GM19043 (cell line): ENCODE results near the gene TOMM70.
"Not testable (repeated sequence)": the region's sequence is repeated elsewhere in the genome, so short reads cannot be mapped to it uniquely, and the experiment has no call there.

Source experiments
- ATAC-seq: cut with Tn5 transposase; IDR thresholded peaks from one replicate; pipeline ENCODE4 v1.9.1; 2021; ENCODE audit warnings: low read depth; ENCODE audit not compliant: unreplicated experiment

TOMM70 gene

GRCh38 chr3:100368441-100368840, 32.4 kb downstream of the TOMM70 start:
- no peak for ATAC-seq

GRCh38 chr3:100366424-100366823, 34.5 kb downstream of the TOMM70 start:
- ATAC-seq = no peak

- ATAC-seq = no peak
These were observed 36.5 kb downstream of the TOMM70 start for GRCh38 chr3:100364421-100364820.

DNA sequence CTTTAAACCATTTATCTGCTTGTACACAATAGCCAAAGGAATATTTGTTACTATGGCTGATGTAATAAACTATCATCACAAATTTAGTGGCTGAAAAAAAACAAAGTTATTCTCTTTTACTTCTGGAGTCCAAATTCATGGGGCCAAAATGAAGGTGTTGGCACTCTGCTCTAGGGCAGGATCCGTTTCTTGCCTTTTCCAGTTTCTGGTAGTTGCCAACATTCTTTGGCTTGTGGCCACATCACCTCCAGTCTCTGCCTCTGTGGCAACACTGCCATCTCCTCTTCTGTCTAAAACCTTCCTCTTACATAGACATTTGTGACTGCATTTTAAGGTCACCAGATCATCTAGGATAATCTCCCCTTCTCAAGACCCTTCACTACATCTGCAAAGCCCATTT, 39.0 kb downstream of the TOMM70 start:
- ATAC-seq = no peak

- no peak for ATAC-seq
These were observed 40.0 kb downstream of the TOMM70 start for GRCh38 chr3:100360757-100361496.

DNA sequence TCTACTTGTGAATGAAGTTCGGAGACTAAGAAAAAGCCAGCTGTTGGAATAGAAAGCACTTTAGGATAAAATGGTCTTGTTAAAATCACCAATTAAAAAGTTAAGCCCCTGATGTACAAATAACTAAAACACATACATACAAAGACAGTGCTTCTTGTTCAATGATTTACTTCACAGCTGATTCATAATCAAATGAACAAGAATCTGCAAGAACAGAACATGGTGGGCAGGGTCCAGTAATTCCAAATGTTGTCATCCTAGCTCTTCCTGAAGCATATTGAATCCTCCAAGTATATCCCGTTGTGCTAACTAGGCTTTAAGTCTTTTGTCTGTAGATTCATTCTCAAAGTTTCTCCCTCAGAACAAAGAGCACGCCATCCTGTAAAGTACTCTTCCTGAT, 41.9 kb downstream of the TOMM70 start:
- ATAC-seq = no peak

GRCh38 chr3:100358413-100358812, 42.5 kb downstream of the TOMM70 start:
- ATAC-seq = no peak

DNA sequence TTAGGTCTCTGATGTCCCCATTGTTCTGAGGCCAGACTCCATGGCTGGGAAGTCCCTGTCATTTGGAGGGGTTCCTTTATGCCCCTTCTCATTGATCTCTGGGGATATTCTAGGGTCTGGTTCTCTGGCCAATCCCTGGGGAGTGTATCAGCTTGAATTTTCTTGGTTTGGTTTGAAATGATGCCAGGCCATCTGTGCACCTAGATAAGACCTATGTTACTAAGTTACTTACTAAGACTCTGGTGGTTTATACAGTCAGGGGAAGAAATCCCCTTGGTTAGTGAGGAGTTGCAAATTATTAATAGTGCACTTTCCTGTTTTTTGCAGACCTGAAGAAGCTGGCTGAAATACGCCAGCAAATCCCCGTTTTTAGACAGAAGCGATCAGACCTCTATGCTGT, 46.0 kb downstream of the TOMM70 start:
- peak; percentile 47 for ATAC-seq

DNA sequence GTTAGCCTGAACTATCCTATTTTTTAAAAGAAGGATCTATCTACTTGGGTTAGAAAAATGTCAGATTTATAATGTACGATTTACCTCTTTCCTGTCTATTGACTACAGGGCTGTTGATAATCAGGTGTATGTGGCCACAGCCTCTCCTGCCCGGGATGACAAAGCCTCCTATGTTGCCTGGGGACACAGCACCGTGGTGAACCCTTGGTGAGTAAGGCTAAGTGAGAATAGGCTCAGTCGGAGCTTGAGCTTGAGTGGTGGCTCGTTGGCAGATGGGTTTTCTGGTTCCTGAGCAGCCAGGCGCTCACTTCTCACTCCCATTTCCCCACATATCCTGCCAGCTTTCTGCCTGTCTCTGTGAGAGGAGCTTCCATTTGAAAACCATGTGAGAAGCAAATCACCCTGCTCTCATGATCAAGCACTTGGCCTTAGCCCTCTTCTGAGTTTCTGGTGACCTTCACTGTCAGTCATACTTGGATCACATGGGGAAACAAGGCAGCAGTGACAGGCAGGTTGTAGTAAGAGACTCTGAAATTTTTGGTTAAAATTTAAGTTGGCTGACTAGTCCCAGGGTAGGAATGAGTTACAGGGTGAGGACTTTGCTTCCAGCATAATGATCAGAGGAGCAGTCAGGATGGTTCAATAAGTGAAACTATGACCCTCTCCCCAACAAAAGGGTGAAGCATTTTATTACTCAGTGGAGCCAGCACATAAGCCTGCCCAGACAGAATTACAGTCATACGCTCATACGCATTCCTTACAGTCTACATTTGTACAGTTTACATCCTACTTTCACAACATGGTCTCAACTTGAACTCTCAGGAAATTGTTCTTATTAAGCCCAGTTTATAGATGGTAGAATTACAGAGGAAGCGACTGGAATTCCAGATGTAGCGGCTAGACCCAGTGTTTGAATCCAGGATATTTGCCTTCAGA, 48.3 kb downstream of the TOMM70 start:
- ATAC-seq = no peak

DNA sequence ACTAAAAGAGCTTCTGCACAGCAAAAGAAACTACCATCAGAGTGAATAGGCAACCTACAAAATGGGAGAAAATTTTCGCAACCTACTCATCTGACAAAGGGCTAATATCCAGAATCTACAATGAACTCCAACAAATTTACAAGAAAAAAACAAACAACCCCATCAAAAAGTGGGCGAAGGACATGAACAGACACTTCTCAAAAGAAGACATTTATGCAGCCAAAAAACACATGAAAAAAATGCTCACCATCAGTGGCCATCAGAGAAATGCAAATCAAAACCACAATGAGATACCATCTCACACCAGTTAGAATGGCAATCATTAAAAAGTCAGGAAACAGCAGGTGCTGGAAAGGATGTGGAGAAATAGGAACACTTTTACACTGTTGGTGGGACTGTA, 49.1 kb downstream of the TOMM70 start:
- ATAC-seq = not testable (repeated sequence)

DNA sequence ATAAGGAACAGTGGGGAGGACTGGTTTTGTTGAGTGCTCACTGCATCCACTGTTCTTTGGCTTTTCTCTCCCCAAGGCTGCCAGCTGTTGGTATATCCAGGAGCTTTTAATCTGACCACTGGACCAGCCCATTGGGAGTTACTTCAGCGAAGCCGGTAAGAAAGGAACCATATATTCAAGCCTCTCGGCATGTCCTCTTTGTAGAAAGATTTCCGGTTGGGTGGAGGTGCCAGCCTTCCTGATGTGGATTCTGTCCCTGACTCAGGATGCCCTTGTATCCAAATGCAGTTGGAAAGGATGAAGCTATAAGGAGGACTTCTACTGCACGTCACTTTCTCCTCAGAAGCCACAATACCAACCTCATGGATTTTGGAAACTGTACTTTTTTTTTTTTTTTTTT, 52.2 kb downstream of the TOMM70 start:
- ATAC-seq = no peak

DNA sequence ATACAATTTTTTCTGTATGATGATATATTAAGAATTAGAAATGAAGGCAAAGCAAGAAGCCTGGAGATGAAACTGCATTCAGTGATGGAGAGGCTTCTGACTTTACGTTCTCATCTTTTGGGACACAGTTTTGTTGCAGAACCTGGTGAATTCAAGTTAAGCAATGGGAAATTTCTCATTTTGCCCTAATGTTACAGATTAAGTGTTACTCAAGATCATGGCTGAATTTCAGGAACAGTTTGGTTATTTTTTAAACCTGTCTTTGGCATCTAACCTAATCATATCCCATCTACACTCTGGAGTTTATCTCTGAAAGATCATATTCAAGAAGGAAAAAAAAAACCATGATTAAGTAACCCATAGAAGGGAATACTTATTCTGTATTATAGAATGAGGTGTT, 60.4 kb downstream of the TOMM70 start:
- no peak for ATAC-seq

- no peak for ATAC-seq
These were observed 61.1 kb downstream of the TOMM70 start for GRCh38 chr3:100339786-100340185.

DNA sequence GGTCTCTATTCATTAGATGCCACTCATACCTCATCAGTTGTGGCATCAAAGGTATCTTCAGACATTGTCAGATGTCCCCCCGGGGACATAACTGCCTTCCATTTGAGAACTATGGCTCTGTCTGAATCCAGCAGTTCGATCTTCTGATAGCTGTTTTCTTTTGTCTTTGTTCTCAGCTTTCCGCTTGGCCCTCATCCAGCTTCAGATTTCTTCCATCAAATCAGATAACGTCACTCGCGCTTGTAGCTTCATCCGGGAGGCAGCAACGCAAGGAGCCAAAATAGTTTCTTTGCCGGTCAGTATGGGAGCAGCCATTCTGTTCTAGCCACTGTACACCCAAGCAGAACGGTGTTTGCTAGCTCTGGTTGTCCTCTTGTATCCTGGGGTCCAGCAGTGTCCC, 62.0 kb downstream of the TOMM70 start:
- no peak for ATAC-seq

- ATAC-seq = not testable (repeated sequence)
These were observed 64.7 kb downstream of the TOMM70 start for GRCh38 chr3:100336229-100336628.

- ATAC-seq = no peak
These were observed 65.5 kb downstream of the TOMM70 start for GRCh38 chr3:100335434-100335833.

DNA sequence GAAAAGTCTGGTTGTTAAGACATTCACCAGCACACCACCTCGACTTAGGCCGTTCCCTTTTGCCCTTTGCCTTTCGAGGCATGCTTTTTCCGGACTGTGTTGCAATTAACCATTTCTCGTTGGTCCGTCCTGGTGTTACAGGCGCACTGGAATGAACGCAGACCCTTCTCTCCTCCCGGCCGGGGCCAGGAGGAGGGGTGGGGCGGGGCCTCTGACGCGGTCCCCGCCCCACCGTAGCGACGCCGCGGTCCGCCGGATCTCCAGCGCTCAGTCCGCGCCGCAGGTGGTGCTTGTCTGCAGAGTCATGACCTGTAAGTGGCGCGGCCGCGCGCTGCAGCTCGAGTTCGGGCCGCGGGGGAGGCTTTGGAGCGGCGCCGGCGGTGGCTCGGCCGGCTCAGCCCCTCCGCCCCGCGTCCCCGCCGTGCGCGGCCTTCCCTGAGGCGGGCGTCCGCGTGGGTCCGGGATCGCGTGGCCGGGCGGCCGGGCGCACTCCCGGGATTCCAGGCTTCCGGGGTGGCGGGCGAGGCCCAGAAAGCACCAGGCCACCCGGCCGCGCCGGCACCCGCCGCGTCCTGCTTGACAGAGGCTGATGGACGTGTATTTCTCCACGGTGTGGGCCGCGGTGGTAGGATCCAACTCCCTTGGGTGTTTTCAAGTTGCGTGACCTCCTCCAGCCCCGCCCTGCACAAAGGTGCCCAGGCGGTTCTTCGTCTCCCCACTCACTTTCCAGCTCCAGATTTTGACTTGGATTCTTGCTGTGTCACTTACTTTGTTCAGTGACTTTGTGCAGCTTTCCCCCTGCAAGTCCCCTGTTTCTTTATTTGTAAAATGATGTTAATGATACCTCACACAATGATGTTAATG, 66.2 kb downstream of the TOMM70 start, which contains the start of gene NIT2:
TSS of gene NIT2 (plus strand) at position 270 of the 864 bp plus-strand sequence. CDS start at position 305, 35 bp downstream.
- ATAC-seq = peak; percentile 96

DNA sequence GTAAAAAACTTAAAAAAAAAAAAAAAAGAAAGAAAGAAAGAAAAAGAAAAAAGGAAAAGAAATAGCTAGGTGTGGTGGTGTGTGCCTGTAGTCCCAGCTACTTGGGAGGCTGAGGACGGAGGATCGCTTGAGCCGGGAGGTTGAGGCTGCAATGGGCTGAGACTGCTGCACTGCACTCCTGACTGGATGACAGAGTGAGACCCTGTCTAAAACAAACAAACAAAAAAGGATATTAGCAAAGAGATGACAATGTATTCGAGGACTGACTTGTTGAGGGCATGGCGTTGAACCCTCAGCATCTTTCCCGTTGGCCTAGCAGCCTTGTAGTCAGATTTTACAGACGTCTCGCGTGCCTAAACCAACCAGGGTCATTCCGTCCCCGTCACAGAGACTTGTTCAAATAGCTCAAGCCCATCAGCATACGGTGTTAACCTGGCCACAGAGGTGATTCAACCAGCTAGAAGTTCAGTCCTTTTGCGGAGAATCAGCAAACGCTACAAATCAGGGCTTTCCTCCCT, 66.9 kb downstream of the TOMM70 start:
- no peak for ATAC-seq

DNA sequence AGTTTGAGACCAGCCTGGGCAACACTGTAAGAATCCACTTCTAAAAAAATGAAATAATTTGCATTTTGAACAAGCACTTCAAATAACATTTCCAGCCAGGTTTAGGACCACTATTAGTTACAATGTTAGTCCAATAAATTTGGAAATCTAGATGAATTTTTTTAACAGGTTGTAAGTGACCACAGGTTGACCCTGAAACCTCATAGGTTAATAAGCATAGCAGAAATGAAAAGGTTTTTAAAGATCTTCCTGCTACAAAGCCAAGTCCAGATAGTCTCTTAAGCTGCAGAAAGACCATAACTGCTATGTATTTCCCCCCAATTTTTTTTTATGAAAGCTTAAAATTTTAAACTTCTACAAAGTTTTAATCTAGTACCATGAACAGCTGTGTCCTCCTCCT, 67.8 kb downstream of the TOMM70 start:
- ATAC-seq = no peak

DNA sequence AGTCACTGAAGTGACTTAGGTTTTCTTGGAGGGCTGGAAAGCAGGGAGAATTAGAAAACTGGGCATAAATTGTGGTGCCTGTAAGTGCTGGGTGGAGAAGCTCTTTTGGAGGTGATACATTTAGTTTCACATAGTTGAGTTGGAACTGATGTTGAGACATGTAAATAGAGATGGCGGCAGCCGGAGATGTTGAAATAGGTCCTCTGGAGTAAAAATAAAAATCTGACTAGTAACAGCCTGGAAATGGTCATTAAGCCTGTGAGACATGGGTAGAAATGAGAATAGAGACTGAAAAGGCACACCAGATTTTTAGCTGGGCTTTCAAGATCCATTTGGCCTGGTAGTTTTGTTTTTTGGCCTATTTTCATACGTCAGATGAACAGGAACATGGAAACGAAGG, 69.2 kb downstream of the TOMM70 start:
- no peak for ATAC-seq
